ENCODE data around the gene EFCAB11. TPM values are rescaled to one million over a fixed set of nuclear protein-coding genes. Genes with fewer than 3 reads are reported as not detected.

EFCAB11 gene
- total and polyA plus RNA-seq, 2 experiments from 2014 or later, result 7.7 to 24.6 TPM

DNA sequence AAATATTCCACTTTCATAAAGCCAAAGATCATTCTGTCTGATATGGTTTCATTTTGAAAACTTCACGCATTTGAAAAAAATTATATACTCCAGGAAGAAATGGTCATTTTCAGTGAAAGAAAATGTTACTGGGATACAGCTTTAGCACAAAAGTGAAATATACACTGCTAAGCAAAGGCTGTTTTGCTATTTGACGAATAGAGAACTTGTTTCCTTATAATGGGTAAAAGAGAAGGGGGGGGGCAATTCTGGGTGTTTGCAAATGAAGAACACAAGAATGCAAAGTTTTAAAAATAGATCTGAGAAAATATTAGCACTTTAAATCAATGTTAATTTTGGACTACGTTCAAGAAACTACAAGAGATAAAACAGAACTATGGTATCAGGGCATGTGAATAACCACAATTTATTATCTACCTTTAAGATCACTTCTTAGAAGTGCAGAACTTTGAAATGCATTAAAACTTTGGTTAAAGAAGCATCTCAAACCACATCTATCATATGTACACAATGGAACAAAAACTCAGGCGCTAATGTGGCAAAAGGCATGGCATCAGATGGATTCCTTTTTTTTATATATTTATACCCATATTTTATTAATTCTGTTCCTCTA, 51.1 kb downstream of the EFCAB11 start:
- no peak overlapping the region for H3K27ac Mint-ChIP-seq
- Histone ChIP-seq H3K4me2 (no peak overlapping the region), H3K4me3 (no peak overlapping the region), H3K27ac (ENCODE audit: low read depth) (no peak overlapping the region), H3K79me2 (replicated peaks; ENCODE audit: insufficient read depth) (no peaks in the 10 kb centered on the region), H3K9me2 (ENCODE audit: insufficient read depth) (no peaks in the 10 kb centered on the region), H4K20me1 (replicated peaks; ENCODE audit: insufficient read depth) (no peaks in the 10 kb centered on the region), H3F3A (replicated peaks; ENCODE audit: low read depth) (no peaks in the 10 kb centered on the region), H3K4me1 (ENCODE audit: insufficient read depth) (no peaks in the 10 kb centered on the region), H3K36me3 (ENCODE audit: insufficient read depth) (no peaks in the 10 kb centered on the region), H2AFZ (no peak overlapping the region), H3K27me3 (ENCODE audit: insufficient read depth) (no peaks in the 10 kb centered on the region)
- no peak overlapping the region for H3K4me3 Mint-ChIP-seq
- H3K27me3 Mint-ChIP-seq (ENCODE audit: insufficient read depth, low read depth, poor library complexity), result no peaks in the 10 kb centered on the region
- H3K4me1 Mint-ChIP-seq, result peaks cover 26% of the 10 kb centered on the region
- no peak for DNase-seq (ENCODE audit: low spot score)
- no peak for TF ChIP-seq POLR2AphosphoS5 (IDR thresholded peaks at IDR 0.05; ENCODE audit: low read depth)
- no peak for TF ChIP-seq ZNF114 (CRISPR knock-in tag; IDR thresholded peaks at IDR 0.05)
- TF ChIP-seq CTCF (conservative IDR thresholded peaks at IDR 0.05; ENCODE audit: low read depth in 2 of 2), result no peak
- TF ChIP-seq ZNF331 (CRISPR knock-in tag; IDR thresholded peaks at IDR 0.05; ENCODE audit: low read depth), result no peak
- no peak for TF ChIP-seq ZNF462 (CRISPR knock-in tag; IDR thresholded peaks at IDR 0.05)
- TF ChIP-seq, protein P1, sequence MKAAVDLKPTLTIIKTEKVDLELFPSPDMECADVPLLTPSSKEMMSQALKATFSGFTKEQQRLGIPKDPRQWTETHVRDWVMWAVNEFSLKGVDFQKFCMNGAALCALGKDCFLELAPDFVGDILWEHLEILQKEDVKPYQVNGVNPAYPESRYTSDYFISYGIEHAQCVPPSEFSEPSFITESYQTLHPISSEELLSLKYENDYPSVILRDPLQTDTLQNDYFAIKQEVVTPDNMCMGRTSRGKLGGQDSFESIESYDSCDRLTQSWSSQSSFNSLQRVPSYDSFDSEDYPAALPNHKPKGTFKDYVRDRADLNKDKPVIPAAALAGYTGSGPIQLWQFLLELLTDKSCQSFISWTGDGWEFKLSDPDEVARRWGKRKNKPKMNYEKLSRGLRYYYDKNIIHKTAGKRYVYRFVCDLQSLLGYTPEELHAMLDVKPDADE (IDR thresholded peaks at IDR 0.05), result no peak
- TF ChIP-seq NANOG (IDR thresholded peaks at IDR 0.05; ENCODE audit: borderline replicate concordance), result no peak
- no peaks in the 10 kb centered on the region for H3K9me3 Mint-ChIP-seq
- no peaks in the 10 kb centered on the region for H3K36me3 Mint-ChIP-seq (ENCODE audit: low read depth)
- ATAC-seq, result no peak

Data from GM23338 (cell line).